ENCODE results near the gene CLCN7. TPM values are rescaled to one million over a fixed set of nuclear protein-coding genes. Genes with fewer than 3 reads are reported as not detected.

The CLCN7 gene
- total and polyA plus RNA-seq, 2 of the 13 experiments (the other 11 are each of a cell fraction or from before 2014, with no cell fraction given) = 24.6 to 25.1 TPM

GRCh38 chr16:1430759-1431496 is 43.9 kb downstream of the CLCN7 start, which contains the start of gene PERCC1 (continued):
- no peak for TF ChIP-seq ZNF770 (CRISPR knock-in tag; IDR thresholded peaks at IDR 0.05)
- no peak for TF ChIP-seq HOXA7 (CRISPR knock-in tag; IDR thresholded peaks at IDR 0.05)
- peak; percentile 98 for TF ChIP-seq TBX2 (CRISPR knock-in tag; IDR thresholded peaks at IDR 0.05; ENCODE audit: borderline replicate concordance)
- TF ChIP-seq ZNF292 (CRISPR knock-in tag; IDR thresholded peaks at IDR 0.05; ENCODE audit: borderline replicate concordance, low read depth) = peak; percentile 32; the same call in 1 of the 2 replicates
- TF ChIP-seq ZNF747 (CRISPR knock-in tag; IDR thresholded peaks at IDR 0.05; ENCODE audit: borderline replicate concordance) = peak; percentile 74; the same call in 1 of the 2 replicates
- TF ChIP-seq ZNF614 (CRISPR knock-in tag; IDR thresholded peaks at IDR 0.05; ENCODE audit: borderline replicate concordance) = no peak
- TF ChIP-seq ZBED4 (CRISPR knock-in tag; IDR thresholded peaks at IDR 0.05; ENCODE audit: borderline replicate concordance) = no peak; the same call in 1 of the 2 replicates
- no peak for TF ChIP-seq ZNF484 (CRISPR knock-in tag; IDR thresholded peaks at IDR 0.05; ENCODE audit: borderline replicate concordance, low read depth)
- no peak for TF ChIP-seq SP140L (CRISPR knock-in tag; IDR thresholded peaks at IDR 0.05; ENCODE audit: borderline replicate concordance)
- no peak for TF ChIP-seq POGZ (CRISPR knock-in tag; IDR thresholded peaks at IDR 0.05)
- TF ChIP-seq CTCF (CRISPR knock-in tag; IDR thresholded peaks at IDR 0.05) = peak; percentile 64
- TF ChIP-seq ZNF674 (CRISPR knock-in tag; IDR thresholded peaks at IDR 0.05; ENCODE audit: low read depth) = no peak
- no peak for TF ChIP-seq NFE2L1 (CRISPR knock-in tag; IDR thresholded peaks at IDR 0.05; ENCODE audit: borderline replicate concordance)
- TF ChIP-seq MIXL1 (CRISPR knock-in tag; IDR thresholded peaks at IDR 0.05) = no peak; the same call in 1 of the 2 replicates
- no peak for TF ChIP-seq CAMTA2 (CRISPR knock-in tag; IDR thresholded peaks at IDR 0.05; ENCODE audit: borderline replicate concordance)
- TF ChIP-seq HMGA1 (CRISPR knock-in tag; conservative IDR thresholded peaks at IDR 0.05) = no peak
- TF ChIP-seq ARNTL (CRISPR knock-in tag; IDR thresholded peaks at IDR 0.05) = peak; percentile 95
- no peak for TF ChIP-seq THAP8 (CRISPR knock-in tag; IDR thresholded peaks at IDR 0.05; ENCODE audit: borderline replicate concordance)
- no peak for TF ChIP-seq TERF1 (CRISPR knock-in tag; IDR thresholded peaks at IDR 0.05)
